NB4 (cell line): ENCODE results near the gene CDADC1.

ENCODE experiments used
- DNase-seq: peaks from one replicate; pipeline ENCODE4 v3.0.0; 2010; ENCODE audit warnings: low read depth
- H3K4me3 ChIP-seq: one replicate; pipeline ENCODE4 v1.5.1; 2011; ENCODE audit warnings: mild to moderate bottlenecking, low read depth, low read length, moderate library complexity
- CTCF ChIP-seq: IDR thresholded peaks from one replicate; pipeline ENCODE4 v1.5.1; 2012; ENCODE audit warnings: low read depth, low read length
- MAX ChIP-seq: IDR thresholded peaks from 2 replicates; pipeline ENCODE4 v1.6.1; 2011; ENCODE audit warnings: low read depth, low read length
- MYC ChIP-seq: IDR thresholded peaks from 2 replicates; pipeline ENCODE4 v1.6.1; 2011; ENCODE audit warnings: low read depth, low read length
- POLR2A ChIP-seq: IDR thresholded peaks from 2 replicates; pipeline ENCODE4 v1.6.1; 2011; ENCODE audit warnings: mild to moderate bottlenecking; ENCODE audit not compliant: insufficient read length; ENCODE audit errors: extremely low read depth

CDADC1 gene

GRCh38 chr13:49342454-49342853 is 94.7 kb downstream of the CDADC1 start:
- TF ChIP-seq CTCF, result no peak
- TF ChIP-seq MAX, result no peak
- TF ChIP-seq POLR2A, result no peak
- TF ChIP-seq MYC, result no peak
- DNase-seq, result no peak
- H3K4me3 ChIP-seq, result no peak overlapping the region
